Right lobe of liver (tissue), 6 donors: Measurements from ENCODE around the gene TBXAS1. TPM values are rescaled to one million over a fixed set of nuclear protein-coding genes. Genes with fewer than 3 reads are reported as not detected.

ENCODE experiments used
- ATAC-seq, 4 donors: fragments of 200-7000 bp; cut with Tn5 transposase; one replicate each; pipeline ENCODE4 v1.9.1; 2020; ENCODE audit warnings: mild to moderate bottlenecking in 4 of 4, moderate library complexity in 4 of 4
- DNase-seq, 3 donors: peaks; one replicate each; pipeline ENCODE4 v3.0.0-alpha.2; 2020
- H3K27ac ChIP-seq, 3 donors: fragments of 200-600 bp; one replicate each; pipeline ENCODE4 v1.8.0; 2022
- H3K27me3 ChIP-seq, 2 donors: fragments of 200-600 bp; one replicate each; pipeline ENCODE4 v1.8.0; 2022
- H3K36me3 ChIP-seq, 4 donors: fragments of 200-600 bp; sonication (generic) in 1 of 4; one replicate each; pipeline versions ENCODE4 v1.5.1 to v1.8.0; 2017 to 2022; ENCODE audit warnings: control low read depth in 1 of 4
- H3K4me1 ChIP-seq, 4 donors: fragments of 200-600 bp; sonication (generic) in 1 of 4; one replicate each; pipeline versions ENCODE4 v1.5.1 to v1.8.0; 2017 to 2022; ENCODE audit warnings: control low read depth in 1 of 4
- H3K4me3 ChIP-seq, 3 donors: fragments of 200-600 bp; one replicate each; pipeline ENCODE4 v1.8.0; 2022
- H3K9me3 ChIP-seq, 4 donors: fragments of 200-600 bp; sonication (generic) in 1 of 4; one replicate each; pipeline versions ENCODE4 v1.5.1 to v1.8.0; 2017 to 2022; ENCODE audit warnings: control low read depth in 1 of 4
- CTCF ChIP-seq, 4 donors: fragments of 200-600 bp in 3 of 4; fragments of 450-650 bp in 1 of 4; IDR thresholded peaks; one replicate each; pipeline versions ENCODE4 v1.5.1 to v1.8.0; 2016 to 2022; ENCODE audit warnings: antibody characterized with exemption in 4 of 4, mild to moderate bottlenecking in 2 of 4
- POLR2A ChIP-seq: fragments of 450-650 bp; IDR thresholded peaks from one replicate; pipeline ENCODE4 v1.6.1; 2017; ENCODE audit warnings: antibody characterized with exemption, mild to moderate bottlenecking
- WGBS: methylation state at CpG from one replicate; pipeline ENCODE4 v1.1.6; 2018; ENCODE audit warnings: low coverage, low lambda C conversion rate; ENCODE audit not compliant: insufficient coverage; ENCODE audit errors: missing lambda C conversion rate; 5-methylcytosine and 5-hydroxymethylcytosine counted together
- intact Hi-C, 2 donors: fragments of 100-400 bp; cut with DNase I; formaldehyde crosslinking; loops; one replicate each; pipeline versions ENCODE4 v1.11.2 to v1.14.1; 2022
- total RNA-seq, 6 experiments: library from RNA; depleted of rRNA in 2 of 6; stranded (reverse); fragments of >200 nt in 2 of 6; fragmentation: NEBNext Ultra II Directional in 3 of 6; extraction: Animal tissue kit (Norgen Biotek cat#: 25700) in 3 of 6; gene quantifications; one replicate each; pipeline versions ENCODE4 v1.1.0 to v1.2.4, GENCODE V29; 2016 to 2023
- donor health status: DM: no; HTN: yes; CAD: no.
- donor health status: DM: no; HTN: no; CAD: no.
- donor health status: DM: no; HTN: no; CAD: no.
- donor health status: DM: no; HTN: yes; CAD: no.
- donor health status: DM: no; HTN: yes; CAD: no.

Gene TBXAS1
- total RNA-seq, 6 experiments from 2014 or later: 7.6 to 15.6 (median 12.2) TPM

- no peak for ATAC-seq
- Histone ChIP-seq H3K27me3 (no peaks in the 10 kb centered on the region), H3K27ac (no peak overlapping the region), H3K4me3 (no peak overlapping the region), H3K9me3 (no peaks in the 10 kb centered on the region), H3K4me1 (no peaks in the 10 kb centered on the region), H3K36me3 (no peaks in the 10 kb centered on the region)
- 78% methylated on average over 4 of the region's 4 CpGs for WGBS
- TF ChIP-seq CTCF (IDR thresholded peaks at IDR 0.05) (no peak), POLR2A (no peak)
- intact Hi-C loops: no loop called here
- DNase-seq: no peak
Measured at GRCh38 chr7:139846297-139846696, 17.2 kb downstream of the TBXAS1 start.

GRCh38 chr7:139848274-139848673 is 19.2 kb downstream of the TBXAS1 start:
- TF ChIP-seq POLR2A (no peak), CTCF (IDR thresholded peaks at IDR 0.05) (no peak)
- intact Hi-C loops: no loop called here
- H3K4me3 ChIP-seq: no peak overlapping the region
- no peaks in the 10 kb centered on the region for H3K27me3 ChIP-seq
- H3K9me3 ChIP-seq: no peaks in the 10 kb centered on the region
- WGBS: 100% methylated on average over 2 of the region's 2 CpGs
- no peaks in the 10 kb centered on the region for H3K36me3 ChIP-seq
- H3K27ac ChIP-seq: no peak overlapping the region
- H3K4me1 ChIP-seq: peaks cover 0 to 2% (median 0%) of the 10 kb centered on the region in 4 donors
- DNase-seq: no peak
- no peak for ATAC-seq

GRCh38 chr7:139850906-139851305 is 21.8 kb downstream of the TBXAS1 start:
- no peaks in the 10 kb centered on the region for H3K36me3 ChIP-seq
- TF ChIP-seq CTCF (IDR thresholded peaks at IDR 0.05): no peak
- TF ChIP-seq POLR2A: no peak
- no peak overlapping the region for H3K4me3 ChIP-seq
- no peak overlapping the region for H3K27ac ChIP-seq
- H3K4me1 ChIP-seq: peaks cover 0 to 3% (median 0%) of the 10 kb centered on the region in 4 donors
- ATAC-seq: no peak
- H3K9me3 ChIP-seq: no peaks in the 10 kb centered on the region
- DNase-seq: no peak
- intact Hi-C loops: no loop called here
- H3K27me3 ChIP-seq: no peaks in the 10 kb centered on the region
- 64% methylated on average over 3 of the region's 3 CpGs for WGBS

GRCh38 chr7:139851770-139852481 is 22.9 kb downstream of the TBXAS1 start:
- ATAC-seq: no peak
- 45% methylated on average over 2 of the region's 4 CpGs for WGBS
- no peak for TF ChIP-seq POLR2A
- no peak for TF ChIP-seq CTCF (IDR thresholded peaks at IDR 0.05)
- no peaks in the 10 kb centered on the region for H3K9me3 ChIP-seq
- no peak overlapping the region for H3K27ac ChIP-seq
- intact Hi-C loops: no loop called here
- H3K4me1 ChIP-seq: peaks cover 0 to 3% (median 0%) of the 10 kb centered on the region in 4 donors
- H3K27me3 ChIP-seq: no peaks in the 10 kb centered on the region
- DNase-seq: no peak
- no peaks in the 10 kb centered on the region for H3K36me3 ChIP-seq
- H3K4me3 ChIP-seq: no peak overlapping the region
